Chondrocyte (in vitro differentiated cells): Measurements from ENCODE around the gene SULT2B1. TPM values are rescaled to one million over a fixed set of nuclear protein-coding genes. Genes with fewer than 3 reads are reported as not detected.

ENCODE experiments used
- DNase-seq: peaks from one replicate; pipeline ENCODE4 v3.0.0; 2021; ENCODE audit warnings: mixed read lengths, low spot score
- H3K27ac Mint-ChIP-seq: one replicate; pipeline ENCODE4 v1.8.0; 2021; ENCODE audit warnings: mild to moderate bottlenecking, moderate library complexity, mixed read lengths; ENCODE audit not compliant: unreplicated experiment
- H3K27me3 Mint-ChIP-seq: 2 replicates; pipeline ENCODE4 v1.8.0; 2021; ENCODE audit warnings: low read depth, mixed read lengths
- H3K36me3 Mint-ChIP-seq: 2 replicates; pipeline ENCODE4 v1.8.0; 2021; ENCODE audit warnings: low read depth, mixed read lengths
- H3K4me1 Mint-ChIP-seq: 2 replicates; pipeline ENCODE4 v1.8.0; 2021; ENCODE audit warnings: low read depth, mild to moderate bottlenecking, mixed read lengths
- H3K4me3 Mint-ChIP-seq: one replicate; pipeline ENCODE4 v1.8.0; 2021; ENCODE audit warnings: mild to moderate bottlenecking, moderate library complexity, mixed read lengths; ENCODE audit not compliant: unreplicated experiment
- H3K9me3 Mint-ChIP-seq: 2 replicates; pipeline ENCODE4 v1.8.0; 2021; ENCODE audit warnings: low read depth, mixed read lengths
- total RNA-seq: library from RNA; stranded (reverse); gene quantifications from 3 replicates; pipeline ENCODE4 v1.2.1, GENCODE V29; 2021
- TF ChIP-seq, protein P1 (sequence below): fragments of 200-600 bp; sonication (generic); IDR thresholded peaks from 2 replicates; pipeline ENCODE4 v1.5.0; 2021; ENCODE audit warnings: antibody characterized with exemption, mild to moderate bottlenecking, moderate library complexity

The SULT2B1 gene
- total RNA-seq, 1 donor from 2014 or later = 0.22 TPM

DNA sequence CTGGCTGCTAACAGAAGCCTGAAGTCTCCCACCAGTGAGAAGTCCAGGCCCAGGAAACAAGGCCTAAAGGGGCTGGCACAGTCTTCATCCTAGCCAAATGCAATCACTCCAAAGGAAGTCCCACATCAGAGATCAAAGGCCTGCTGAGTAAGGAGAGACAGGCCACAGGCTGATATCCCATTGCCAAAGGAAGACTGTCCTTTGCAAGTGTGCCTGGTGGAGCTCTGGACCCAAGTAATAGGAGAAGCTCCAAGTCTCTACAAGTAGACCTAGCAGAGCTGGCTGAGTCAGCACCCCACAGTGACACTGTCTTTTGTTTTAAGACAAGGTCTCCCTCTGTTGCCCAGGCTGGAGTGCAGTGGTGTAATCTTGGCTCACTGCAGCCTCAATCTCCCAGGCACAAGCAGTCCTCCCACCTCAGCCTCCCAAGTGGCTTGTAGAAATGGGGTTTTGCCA lies 80.7 kb downstream of the SULT2B1 start:
- H3K4me3 Mint-ChIP-seq = no peak overlapping the region
- H3K4me1 Mint-ChIP-seq = peaks cover 47% of the 10 kb centered on the region
- DNase-seq = no peak
- no peaks in the 10 kb centered on the region for H3K27me3 Mint-ChIP-seq
- H3K27ac Mint-ChIP-seq = peak overlapping the region; percentile 5
- TF ChIP-seq, protein P1, sequence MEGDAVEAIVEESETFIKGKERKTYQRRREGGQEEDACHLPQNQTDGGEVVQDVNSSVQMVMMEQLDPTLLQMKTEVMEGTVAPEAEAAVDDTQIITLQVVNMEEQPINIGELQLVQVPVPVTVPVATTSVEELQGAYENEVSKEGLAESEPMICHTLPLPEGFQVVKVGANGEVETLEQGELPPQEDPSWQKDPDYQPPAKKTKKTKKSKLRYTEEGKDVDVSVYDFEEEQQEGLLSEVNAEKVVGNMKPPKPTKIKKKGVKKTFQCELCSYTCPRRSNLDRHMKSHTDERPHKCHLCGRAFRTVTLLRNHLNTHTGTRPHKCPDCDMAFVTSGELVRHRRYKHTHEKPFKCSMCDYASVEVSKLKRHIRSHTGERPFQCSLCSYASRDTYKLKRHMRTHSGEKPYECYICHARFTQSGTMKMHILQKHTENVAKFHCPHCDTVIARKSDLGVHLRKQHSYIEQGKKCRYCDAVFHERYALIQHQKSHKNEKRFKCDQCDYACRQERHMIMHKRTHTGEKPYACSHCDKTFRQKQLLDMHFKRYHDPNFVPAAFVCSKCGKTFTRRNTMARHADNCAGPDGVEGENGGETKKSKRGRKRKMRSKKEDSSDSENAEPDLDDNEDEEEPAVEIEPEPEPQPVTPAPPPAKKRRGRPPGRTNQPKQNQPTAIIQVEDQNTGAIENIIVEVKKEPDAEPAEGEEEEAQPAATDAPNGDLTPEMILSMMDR = no peak
- H3K9me3 Mint-ChIP-seq = no peaks in the 10 kb centered on the region
- H3K36me3 Mint-ChIP-seq = no peaks in the 10 kb centered on the region

DNA sequence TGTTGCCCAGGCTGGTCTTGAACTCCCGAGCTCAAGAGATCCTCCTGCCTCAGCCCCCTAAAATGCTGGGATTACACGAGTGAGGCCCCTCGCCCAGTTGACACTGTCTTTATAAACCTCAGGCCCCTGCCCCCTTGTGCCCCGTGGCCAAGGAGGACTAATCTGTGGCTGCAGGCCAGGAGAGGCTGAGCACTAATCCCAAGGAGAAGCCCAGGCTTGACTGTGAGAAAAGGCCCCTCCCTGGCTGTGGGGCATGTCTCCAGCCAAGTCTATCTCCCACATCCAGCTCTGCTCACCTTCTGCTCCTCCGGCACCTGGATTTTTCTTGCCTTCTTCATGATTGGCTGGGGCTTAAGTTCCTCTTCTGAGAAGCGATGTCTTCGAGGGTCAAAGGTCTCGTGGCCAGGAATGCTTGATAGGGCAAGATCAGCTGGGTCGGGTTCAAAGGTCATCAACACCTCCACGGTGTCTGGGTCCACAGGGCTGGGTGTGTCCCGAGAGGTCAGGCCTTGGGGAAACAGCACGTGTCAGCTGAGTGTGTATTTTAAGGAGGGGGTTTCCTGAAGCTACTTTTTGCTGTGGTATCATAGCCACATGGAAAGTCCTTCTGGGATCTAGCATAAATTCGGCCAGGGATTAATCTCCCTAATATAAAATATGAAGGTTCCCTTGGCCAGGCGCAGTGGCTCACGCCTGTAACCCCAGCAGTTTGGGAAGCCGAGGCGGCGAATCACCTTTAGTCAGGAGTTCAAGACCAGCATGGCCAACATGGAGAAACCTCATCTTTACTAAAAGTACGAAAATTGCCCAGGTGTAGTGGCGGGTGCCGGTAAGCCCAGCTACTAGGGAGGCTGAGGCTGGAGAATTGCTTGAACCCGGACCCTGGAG lies 81.4 kb downstream of the SULT2B1 start:
- no peak overlapping the region for H3K4me3 Mint-ChIP-seq
- DNase-seq = no peak
- no peaks in the 10 kb centered on the region for H3K27me3 Mint-ChIP-seq
- H3K4me1 Mint-ChIP-seq = peaks cover 53% of the 10 kb centered on the region
- H3K9me3 Mint-ChIP-seq = no peaks in the 10 kb centered on the region
- H3K27ac Mint-ChIP-seq = no peak overlapping the region
- no peaks in the 10 kb centered on the region for H3K36me3 Mint-ChIP-seq
- TF ChIP-seq, protein P1 = no peak

DNA sequence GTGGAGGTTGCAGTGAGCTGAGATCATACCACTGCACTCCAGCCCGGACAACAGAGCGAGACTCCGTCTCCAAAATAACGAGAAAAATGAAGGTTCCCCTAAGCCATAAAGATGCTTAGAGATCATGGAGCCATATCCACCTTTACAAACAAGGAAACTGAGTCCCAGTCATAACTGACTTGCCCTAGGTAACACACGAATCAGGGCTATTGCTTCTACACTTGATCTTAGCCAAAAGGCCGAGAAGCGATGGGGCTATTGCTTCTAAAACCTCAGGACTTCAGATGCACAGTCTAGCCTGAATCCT lies 82.0 kb downstream of the SULT2B1 start:
- no peaks in the 10 kb centered on the region for H3K27me3 Mint-ChIP-seq
- DNase-seq = no peak
- TF ChIP-seq, protein P1 = no peak
- peak overlapping the region; percentile 86 for H3K27ac Mint-ChIP-seq
- no peaks in the 10 kb centered on the region for H3K36me3 Mint-ChIP-seq
- peak overlapping the region; percentile 33 for H3K4me3 Mint-ChIP-seq
- no peaks in the 10 kb centered on the region for H3K9me3 Mint-ChIP-seq
- H3K4me1 Mint-ChIP-seq = peaks cover 59% of the 10 kb centered on the region

DNA sequence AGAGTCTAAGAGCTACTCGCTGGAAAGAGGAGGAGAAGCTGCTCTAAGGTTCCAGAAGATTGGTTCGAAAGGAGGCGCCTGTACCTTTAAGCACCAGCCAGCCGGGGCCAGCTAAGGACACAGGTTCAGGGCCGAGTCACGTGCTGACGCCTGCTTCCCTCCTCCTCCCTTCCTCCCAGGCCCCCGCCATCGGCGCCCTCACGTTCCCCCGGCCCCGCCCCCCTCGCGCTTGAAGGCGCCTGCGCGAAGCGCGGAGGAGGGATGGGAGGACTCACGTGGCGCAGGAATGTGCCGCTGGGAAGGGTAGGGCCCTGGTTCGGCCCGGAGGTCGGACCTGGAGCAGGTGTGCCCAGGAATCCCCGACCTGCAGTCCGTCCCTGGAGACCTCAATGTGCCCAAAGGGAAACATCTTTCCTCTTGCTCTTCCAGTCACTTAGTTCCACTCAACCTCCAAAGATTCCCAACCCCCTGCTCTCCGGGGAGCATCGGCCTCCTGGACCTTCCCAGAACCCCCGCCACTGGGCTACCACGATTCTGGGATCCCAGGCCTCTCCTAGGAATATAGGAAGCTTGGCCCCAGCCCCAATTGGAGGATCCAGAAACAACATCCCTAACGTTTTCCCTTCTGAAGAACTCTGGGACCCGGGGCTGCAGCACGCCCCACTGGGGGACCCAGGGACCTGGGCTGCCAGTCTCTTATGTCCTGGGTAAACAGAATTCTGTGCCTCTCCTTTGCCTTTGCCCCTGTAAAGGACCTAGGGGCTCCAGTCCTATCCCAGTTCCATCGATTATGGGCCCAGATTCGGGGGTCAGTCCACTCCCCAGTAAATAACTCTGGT lies 82.7 kb downstream of the SULT2B1 start:
- Mint-ChIP-seq H3K27ac (peak overlapping the region; percentile 86), H3K4me3 (peak overlapping the region; percentile 65), H3K27me3 (no peaks in the 10 kb centered on the region), H3K36me3 (no peaks in the 10 kb centered on the region), H3K9me3 (no peaks in the 10 kb centered on the region), H3K4me1 (peaks cover 59% of the 10 kb centered on the region)
- TF ChIP-seq, protein P1 = no peak
- peak; percentile 98 for DNase-seq

DNA sequence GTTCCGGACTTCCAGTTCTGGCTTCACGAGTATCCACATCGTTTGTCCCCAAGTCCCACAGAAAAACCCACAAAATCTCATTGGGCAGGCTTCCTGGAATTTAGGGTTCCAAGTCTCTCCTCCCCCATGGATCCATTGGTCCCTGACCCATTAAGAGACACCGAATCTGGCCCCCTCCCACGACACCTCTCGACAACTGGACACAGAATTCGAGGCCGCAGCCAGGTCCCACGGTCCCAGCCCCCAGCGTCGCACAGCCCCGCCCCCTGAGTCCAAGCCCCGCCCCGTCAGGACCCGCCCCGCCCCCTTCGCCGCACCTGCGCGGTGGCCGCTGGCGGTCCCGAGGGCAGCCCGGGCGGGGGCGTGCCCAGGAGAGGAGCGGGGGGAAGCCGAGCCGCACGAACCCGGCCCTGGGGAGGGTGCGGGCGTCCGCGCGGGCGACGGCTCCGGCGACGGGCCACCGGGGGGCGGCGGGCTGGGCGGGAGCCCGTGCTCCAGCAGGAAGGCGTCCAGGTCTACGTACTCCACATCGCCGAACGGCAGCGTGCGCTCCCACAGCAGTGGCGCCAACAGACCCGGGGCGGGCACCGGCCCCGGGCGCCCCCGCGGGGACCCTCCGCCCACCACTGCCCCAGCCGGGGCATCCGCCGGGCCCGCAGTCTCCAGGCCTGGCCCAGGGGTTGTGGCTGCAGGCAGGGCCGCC lies 83.4 kb downstream of the SULT2B1 start:
- TF ChIP-seq, protein P1 = no peak
- peak overlapping the region; percentile 86 for H3K27ac Mint-ChIP-seq
- no peaks in the 10 kb centered on the region for H3K36me3 Mint-ChIP-seq
- H3K4me3 Mint-ChIP-seq = peak overlapping the region; percentile 70
- DNase-seq = no peak
- peaks cover 52% of the 10 kb centered on the region for H3K4me1 Mint-ChIP-seq
- no peaks in the 10 kb centered on the region for H3K27me3 Mint-ChIP-seq
- H3K9me3 Mint-ChIP-seq = no peaks in the 10 kb centered on the region
